Trophoblast cell (in vitro differentiated cells and primary cell): ENCODE measurements around the gene PHF21B.
"Not testable (repeated sequence)": the region's sequence is repeated elsewhere in the genome, so short reads cannot be mapped to it uniquely, and the experiment has no call there.

Source experiments
- DNase-seq, 2 donors: peaks; one replicate each; pipeline ENCODE4 v3.0.0-alpha.2; 2016
- H2AFZ ChIP-seq: 2 replicates; pipeline ENCODE4 v1.6.1; 2013; ENCODE audit warnings: low read length, moderate library complexity, mild to moderate bottlenecking; ENCODE audit not compliant: insufficient read depth, poor library complexity
- H2AK5ac ChIP-seq: 2 replicates; pipeline ENCODE4 v1.6.1; 2013; ENCODE audit warnings: mild to moderate bottlenecking, low read length
- H2BK120ac ChIP-seq: 2 replicates; pipeline ENCODE4 v1.6.1; 2013; ENCODE audit warnings: low read length, mild to moderate bottlenecking, moderate library complexity; ENCODE audit not compliant: insufficient read depth, poor library complexity
- H2BK12ac ChIP-seq: 2 replicates; pipeline ENCODE4 v1.6.1; 2013; ENCODE audit warnings: mild to moderate bottlenecking, low read length, moderate library complexity
- H2BK5ac ChIP-seq: 2 replicates; pipeline ENCODE4 v1.6.1; 2013; ENCODE audit warnings: low read length, low read depth, moderate library complexity, mild to moderate bottlenecking; ENCODE audit not compliant: poor library complexity
- H3K14ac ChIP-seq: 2 replicates; pipeline ENCODE4 v1.6.1; 2013; ENCODE audit warnings: mild to moderate bottlenecking, low read length
- H3K18ac ChIP-seq: 2 replicates; pipeline ENCODE4 v1.6.1; 2013; ENCODE audit warnings: mild to moderate bottlenecking, low read length
- H3K23ac ChIP-seq: 2 replicates; pipeline ENCODE4 v1.6.1; 2013; ENCODE audit warnings: low read length
- H3K27ac ChIP-seq: 2 replicates; pipeline ENCODE4 v1.5.1; 2013; ENCODE audit warnings: low read depth, mild to moderate bottlenecking, inconsistent platforms, low read length, moderate library complexity
- H3K27me3 ChIP-seq: 2 replicates; pipeline ENCODE4 v1.6.1; 2013; ENCODE audit warnings: inconsistent platforms, mild to moderate bottlenecking, low read length, moderate library complexity; ENCODE audit not compliant: insufficient read depth
- H3K36me3 ChIP-seq, 2 experiments: 1 replicate in 1 of 2; 2 replicates in 1 of 2; pipeline ENCODE4 v1.6.1; 2013; ENCODE audit warnings: low read length in 2 of 2, mild to moderate bottlenecking in 2 of 2, moderate library complexity in 1 of 2; ENCODE audit not compliant: insufficient read depth in 2 of 2, control insufficient read depth in 1 of 2
- H3K4ac ChIP-seq: 2 replicates; pipeline ENCODE4 v1.6.1; 2013; ENCODE audit warnings: low read depth, mild to moderate bottlenecking, low read length, moderate library complexity
- H3K4me1 ChIP-seq, 2 experiments: 1 replicate in 1 of 2; 2 replicates in 1 of 2; pipeline ENCODE4 v1.6.1; 2013; ENCODE audit warnings: low read length in 2 of 2, mild to moderate bottlenecking in 2 of 2, moderate library complexity in 1 of 2; ENCODE audit not compliant: insufficient read depth in 2 of 2, control insufficient read depth in 1 of 2
- H3K4me2 ChIP-seq: 2 replicates; pipeline ENCODE4 v1.6.1; 2013; ENCODE audit warnings: inconsistent platforms, mild to moderate bottlenecking, low read length, moderate library complexity
- H3K4me3 ChIP-seq: 2 replicates; pipeline ENCODE4 v1.5.1; 2013; ENCODE audit warnings: mild to moderate bottlenecking, low read depth, low read length, inconsistent platforms
- H3K79me1 ChIP-seq: one replicate; pipeline ENCODE4 v1.6.1; 2013; ENCODE audit warnings: low read length
- H3K79me2 ChIP-seq: 2 replicates; pipeline ENCODE4 v1.6.1; 2013; ENCODE audit warnings: low read length, mild to moderate bottlenecking; ENCODE audit not compliant: control insufficient read depth, insufficient read depth, poor library complexity
- H3K9ac ChIP-seq: 2 replicates; pipeline ENCODE4 v1.6.1; 2013; ENCODE audit warnings: mild to moderate bottlenecking, low read length
- H3K9me3 ChIP-seq: 2 replicates; pipeline ENCODE4 v1.6.1; 2013; ENCODE audit warnings: low read depth, mild to moderate bottlenecking, control low read depth, inconsistent platforms, low read length; ENCODE audit not compliant: insufficient read depth
- H4K12ac ChIP-seq: 2 replicates; pipeline ENCODE4 v1.6.1; 2013; ENCODE audit warnings: low read depth, mild to moderate bottlenecking, low read length, moderate library complexity
- H4K8ac ChIP-seq: 2 replicates; pipeline ENCODE4 v1.6.1; 2013; ENCODE audit warnings: low read depth, mild to moderate bottlenecking, low read length, moderate library complexity
- H4K91ac ChIP-seq: one replicate; pipeline ENCODE4 v1.6.1; 2013; ENCODE audit warnings: low read depth, mild to moderate bottlenecking, low read length, moderate library complexity
- WGBS: extraction: QIAGEN DNeasy Blood & Tissue Kit; methylation state at CpG from one replicate; pipeline ENCODE4 v1.1.7; 2013; ENCODE audit warnings: missing lambda C conversion rate; ENCODE audit not compliant: insufficient read length, insufficient coverage; ENCODE audit errors: extremely low coverage; 5-methylcytosine and 5-hydroxymethylcytosine counted together

The PHF21B gene

DNA sequence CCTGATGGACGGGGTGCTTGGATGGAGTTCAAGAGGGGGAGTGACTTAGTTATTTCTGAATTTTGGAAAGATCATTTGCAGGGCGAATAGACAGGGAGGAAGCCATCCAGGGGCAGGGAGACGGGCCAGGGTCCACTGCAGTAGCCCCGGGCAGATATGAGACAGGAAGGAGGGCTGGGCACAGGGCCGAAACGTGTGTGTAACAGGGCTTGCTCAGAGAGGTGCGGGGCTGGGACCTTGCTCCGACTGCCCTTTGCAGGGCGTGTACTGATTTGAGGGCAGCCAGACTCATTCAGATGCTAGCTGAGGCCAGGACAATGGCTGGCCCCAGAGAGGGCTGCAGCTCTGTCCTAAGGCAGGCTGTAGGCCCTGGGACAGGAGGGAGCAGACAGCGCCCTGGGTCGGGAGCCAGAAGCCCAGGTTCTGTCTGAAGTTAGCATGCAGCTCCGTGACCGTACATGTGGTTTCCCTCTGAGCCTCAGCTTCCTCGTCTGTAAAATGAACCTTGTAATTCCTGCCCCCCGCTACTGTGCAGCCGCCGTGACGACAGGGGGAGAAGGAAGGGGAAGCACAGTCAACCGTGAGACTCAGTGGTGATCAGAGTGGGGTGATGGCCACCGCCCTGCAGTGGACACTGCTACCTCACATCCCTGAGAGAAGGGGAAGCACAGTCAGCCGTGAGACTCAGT is 103.4 kb downstream of the PHF21B start:
- no peak overlapping the region for H2BK12ac ChIP-seq
- H2AFZ ChIP-seq, result no peak overlapping the region
- H3K79me2 ChIP-seq, result no peaks in the 10 kb centered on the region
- no peaks in the 10 kb centered on the region for H3K4me1 ChIP-seq
- H4K8ac ChIP-seq, result no peak overlapping the region
- H3K79me1 ChIP-seq, result no peaks in the 10 kb centered on the region
- H3K4ac ChIP-seq, result no peak overlapping the region
- WGBS, result no CpG with 5 or more reads among the region's 21 CpGs
- no peak overlapping the region for H2AK5ac ChIP-seq
- DNase-seq, result no peak
- H3K23ac ChIP-seq, result no peak overlapping the region
- no peak overlapping the region for H3K18ac ChIP-seq
- no peak overlapping the region for H3K4me3 ChIP-seq
- no peak overlapping the region for H2BK5ac ChIP-seq
- no peak overlapping the region for H3K4me2 ChIP-seq
- no peaks in the 10 kb centered on the region for H3K27me3 ChIP-seq
- no peak overlapping the region for H3K9ac ChIP-seq
- no peak overlapping the region for H4K12ac ChIP-seq
- peaks cover 20% of the 10 kb centered on the region for H3K9me3 ChIP-seq
- no peak overlapping the region for H3K27ac ChIP-seq
- no peak overlapping the region for H2BK120ac ChIP-seq
- no peak overlapping the region for H4K91ac ChIP-seq
- peaks cover 2 to 3% of the 10 kb centered on the region in 2 experiments for H3K36me3 ChIP-seq
- H3K14ac ChIP-seq, result no peak overlapping the region

GRCh38 chr22:44904492-44905152 is 105.2 kb downstream of the PHF21B start:
- H3K4me3 ChIP-seq, H3K14ac ChIP-seq, H3K27me3 ChIP-seq, H3K4me1 ChIP-seq, H2BK5ac ChIP-seq, H3K9ac ChIP-seq, H3K18ac ChIP-seq, H4K8ac ChIP-seq, H3K4me2 ChIP-seq, H3K27ac ChIP-seq, H2AK5ac ChIP-seq, H3K23ac ChIP-seq, H4K91ac ChIP-seq, H2BK12ac ChIP-seq, H3K79me1 ChIP-seq, H4K12ac ChIP-seq, H2BK120ac ChIP-seq, DNase-seq, H2AFZ ChIP-seq, H3K79me2 ChIP-seq, H3K4ac ChIP-seq, H3K36me3 ChIP-seq: not testable (repeated sequence)
- peaks cover 16% of the 10 kb centered on the region for H3K9me3 ChIP-seq
- WGBS, result no CpG with 5 or more reads among the region's 5 CpGs

DNA sequence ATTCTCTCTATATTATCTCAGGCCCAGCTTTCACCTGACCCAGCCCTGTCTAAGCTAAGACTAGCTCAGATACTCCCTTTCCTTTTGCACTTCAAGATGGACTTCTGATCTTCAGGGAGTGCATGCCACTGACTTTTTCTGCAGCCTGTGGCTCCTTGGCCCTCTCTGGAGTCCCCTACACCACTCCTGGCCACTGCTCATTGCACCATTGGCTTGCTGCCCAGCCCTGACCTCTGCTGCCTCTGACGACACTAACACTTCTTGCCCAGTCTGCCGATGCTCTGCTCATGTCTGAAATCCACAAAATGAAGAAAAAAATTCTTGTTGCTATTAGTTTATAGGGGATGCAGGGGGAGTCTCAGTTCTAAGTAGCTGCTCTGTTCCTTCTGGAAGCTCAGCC is 106.6 kb downstream of the PHF21B start:
- not testable (repeated sequence) for H3K4me3 ChIP-seq, H3K79me2 ChIP-seq, H3K79me1 ChIP-seq, H2AFZ ChIP-seq, H2BK5ac ChIP-seq, H3K27me3 ChIP-seq, H3K23ac ChIP-seq, H3K36me3 ChIP-seq, H4K8ac ChIP-seq, H2BK120ac ChIP-seq, DNase-seq, H2AK5ac ChIP-seq, H3K4me2 ChIP-seq, H3K18ac ChIP-seq, H3K9me3 ChIP-seq, H4K12ac ChIP-seq, H4K91ac ChIP-seq, H2BK12ac ChIP-seq, H3K4ac ChIP-seq, H3K4me1 ChIP-seq, H3K14ac ChIP-seq, H3K27ac ChIP-seq, H3K9ac ChIP-seq
- WGBS, result no CpG with 5 or more reads among the region's 2 CpGs

DNA sequence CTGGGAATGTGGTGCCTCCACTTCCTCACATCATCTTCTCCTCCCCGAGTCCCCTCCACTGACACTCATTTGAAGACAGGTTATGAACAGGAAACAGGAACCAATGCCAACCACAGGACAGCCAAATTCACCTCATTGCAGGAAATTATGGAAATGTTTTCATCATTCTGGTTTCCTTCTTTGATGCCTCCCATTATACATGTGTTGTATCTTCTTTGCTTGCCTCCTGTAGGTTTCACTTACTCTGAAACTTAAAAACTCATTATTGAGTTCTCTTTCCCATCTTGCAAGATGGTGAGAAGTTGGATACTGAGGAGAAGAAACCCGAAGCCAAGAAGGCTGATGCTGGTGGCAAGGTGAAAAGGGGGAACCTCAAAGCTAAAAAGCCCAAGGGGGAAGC is 108.5 kb downstream of the PHF21B start:
- Histone ChIP-seq H3K4ac (no peak overlapping the region), H3K23ac (no peak overlapping the region), H3K9ac (no peak overlapping the region), H3K14ac (no peak overlapping the region), H3K9me3 (peaks cover 8% of the 10 kb centered on the region), H3K18ac (no peak overlapping the region), H4K8ac (no peak overlapping the region), H2AFZ (no peak overlapping the region), H2BK12ac (no peak overlapping the region), H3K79me1 (no peaks in the 10 kb centered on the region), H2BK5ac (no peak overlapping the region), H3K4me2 (no peak overlapping the region), H3K27me3 (no peaks in the 10 kb centered on the region), H3K27ac (no peak overlapping the region), H2BK120ac (no peak overlapping the region), H4K12ac (no peak overlapping the region), H3K36me3 (peaks cover 2 to 3% of the 10 kb centered on the region in 2 experiments), H2AK5ac (no peak overlapping the region), H3K4me1 (no peaks in the 10 kb centered on the region), H3K4me3 (peak overlapping the region; percentile 30), H3K79me2 (no peaks in the 10 kb centered on the region), H4K91ac (no peak overlapping the region)
- whole genome bisulfite sequencing, result no CpG with 5 or more reads among the region's 2 CpGs
- DNase-seq, result no peak
